C4-2B (cell line): Measurements from ENCODE around the gene TSR1.

Experiments
- CTCF ChIP-seq: fragments of 450-650 bp; conservative IDR thresholded peaks from 2 replicates; pipeline ENCODE4 v1.5.1; 2017; ENCODE audit warnings: mild to moderate bottlenecking
- ZFX ChIP-seq: fragments of 450-650 bp; IDR thresholded peaks from 2 replicates; pipeline ENCODE4 v1.6.1; 2017

- TF ChIP-seq CTCF (no peak), ZFX (no peak)
These were observed 36.9 kb upstream of the TSR1 start for GRCh38 chr17:2373179-2373578.
